DMS153 treated with DMSO at 0.1 percent for 48 hours (cell line): Measurements from ENCODE around the gene OR51T1.

Experiments
- DNase-seq: peaks from one replicate; lab custom pipeline; 2025; ENCODE audit not compliant: unreplicated experiment; lab: John Stamatoyannopoulos, UW

The OR51T1 gene

DNA sequence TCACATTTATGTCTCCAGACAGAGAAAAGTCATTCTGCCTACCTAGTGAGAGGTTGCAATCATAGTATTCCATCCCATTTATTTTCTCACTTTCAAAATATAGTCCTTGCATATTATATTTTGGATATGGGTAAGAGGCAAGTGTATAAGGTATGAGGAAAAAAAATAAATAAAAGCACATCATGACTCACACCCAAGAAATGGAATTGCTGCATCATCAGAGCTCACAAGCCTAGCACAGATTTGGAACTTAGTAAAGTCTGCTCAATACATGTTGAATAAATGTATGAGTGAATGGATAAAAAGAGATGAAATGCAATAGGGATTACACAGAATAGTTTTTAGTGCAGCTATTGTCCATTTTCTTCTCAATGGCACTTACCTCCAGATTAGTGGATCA lies 44.9 kb downstream of the OR51T1 start:
- DNase-seq: no peak
